Midbrain (tissue), 1 donor: Measurements from ENCODE around the gene SSU72.
"Not testable (repeated sequence)": the region's sequence is repeated elsewhere in the genome, so short reads cannot be mapped to it uniquely, and the experiment has no call there.

Experiments used
- DNase-seq: peaks from one replicate; lab custom pipeline; 2025; lab: John Stamatoyannopoulos, UW

The SSU72 gene

DNA sequence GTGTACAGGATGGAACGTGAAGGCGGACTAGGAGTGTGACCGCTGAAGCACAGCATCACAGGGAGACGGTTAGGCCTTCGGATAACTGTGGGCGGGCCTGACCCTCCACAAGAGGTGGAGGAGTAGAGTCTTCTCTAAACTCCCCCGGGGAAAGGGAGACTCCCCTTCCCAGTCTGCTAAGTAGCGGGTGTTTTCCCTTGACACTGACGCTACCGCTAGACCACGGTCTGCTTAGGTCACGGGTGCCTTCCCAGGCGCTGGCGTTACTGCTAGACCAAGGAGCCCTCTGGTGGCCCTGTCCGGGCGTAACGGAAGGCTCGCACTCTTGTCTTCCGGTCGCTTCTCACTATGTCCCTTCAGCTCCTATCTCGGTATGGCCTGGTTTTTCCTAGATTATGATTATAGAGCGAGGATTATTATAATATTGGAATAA lies 69.3 kb downstream of the SSU72 start:
- DNase-seq: peak; percentile 58

- DNase-seq: peak; percentile 45
Observed at GRCh38 chr1:1504777-1505365, 69.8 kb downstream of the SSU72 start.

DNA sequence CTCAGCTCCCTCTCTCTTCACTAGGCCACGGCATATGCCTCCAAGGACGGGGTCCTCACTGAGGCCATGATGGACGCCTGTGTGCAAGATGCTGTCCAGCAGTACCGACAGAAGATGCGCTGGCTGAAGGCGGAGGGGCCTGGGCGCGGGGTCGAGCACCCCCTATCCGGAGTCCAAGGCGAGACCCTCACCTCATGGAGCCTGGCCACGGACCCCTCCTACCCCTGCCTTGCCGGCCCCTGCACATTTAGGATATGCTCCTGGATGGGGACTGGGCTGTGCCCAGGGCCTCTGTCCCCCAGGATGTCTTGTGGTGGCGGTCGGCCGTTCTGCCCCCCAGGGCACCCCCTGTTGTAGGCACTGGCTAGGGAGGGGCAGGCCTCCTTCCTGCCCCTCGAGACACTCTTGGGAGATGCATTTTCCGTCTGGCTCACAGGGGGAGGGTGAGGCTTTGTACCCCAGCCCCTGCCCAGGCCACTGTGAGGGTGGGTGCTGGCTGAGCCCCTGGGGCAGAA lies 79.1 kb downstream of the SSU72 start:
- DNase-seq: not testable (repeated sequence)

- DNase-seq: not testable (repeated sequence)
Observed at GRCh38 chr1:1494311-1494710, 80.4 kb downstream of the SSU72 start.
